HFF-Myc (cell line): ENCODE measurements around the gene EFCAB12.
"Not testable (repeated sequence)": the region's sequence is repeated elsewhere in the genome, so short reads cannot be mapped to it uniquely, and the experiment has no call there.

Source experiments
- DNase-seq: peaks from one replicate; pipeline ENCODE4 v3.0.0-alpha.2; 2011; ENCODE audit warnings: low read depth; ENCODE audit errors: extremely low read depth
- H3K4me3 ChIP-seq: replicated peaks from 2 replicates; pipeline ENCODE4 v1.5.1; 2011; ENCODE audit warnings: low read depth, mild to moderate bottlenecking, control low read depth, low read length
- CTCF ChIP-seq: IDR thresholded peaks from 2 replicates; pipeline ENCODE4 v1.5.1; 2012; ENCODE audit warnings: mild to moderate bottlenecking, low read depth, low read length, control low read depth; ENCODE audit errors: missing control alignments

The EFCAB12 gene

DNA sequence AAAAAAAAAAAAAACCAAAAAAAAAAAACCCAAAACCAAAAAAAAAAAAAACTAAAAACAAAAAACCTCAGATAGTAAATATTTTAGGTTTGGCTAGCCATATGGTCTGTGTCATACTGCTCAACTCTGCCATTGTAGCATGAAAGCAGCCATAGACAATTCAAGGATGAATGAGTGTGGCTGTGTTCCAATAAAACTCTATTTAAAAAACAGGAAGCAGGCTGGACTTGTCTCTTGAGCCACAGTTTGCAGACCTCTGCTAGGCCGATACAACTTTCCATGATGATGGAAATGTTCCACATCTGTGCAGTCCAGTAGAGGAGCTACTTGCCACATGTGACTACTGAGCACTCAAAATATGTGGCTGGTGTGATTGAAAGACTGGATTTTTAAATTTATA lies 11.1 kb downstream of the EFCAB12 start:
- DNase-seq, result no peak
- H3K4me3 ChIP-seq, result no peak overlapping the region
- TF ChIP-seq CTCF, result no peak

DNA sequence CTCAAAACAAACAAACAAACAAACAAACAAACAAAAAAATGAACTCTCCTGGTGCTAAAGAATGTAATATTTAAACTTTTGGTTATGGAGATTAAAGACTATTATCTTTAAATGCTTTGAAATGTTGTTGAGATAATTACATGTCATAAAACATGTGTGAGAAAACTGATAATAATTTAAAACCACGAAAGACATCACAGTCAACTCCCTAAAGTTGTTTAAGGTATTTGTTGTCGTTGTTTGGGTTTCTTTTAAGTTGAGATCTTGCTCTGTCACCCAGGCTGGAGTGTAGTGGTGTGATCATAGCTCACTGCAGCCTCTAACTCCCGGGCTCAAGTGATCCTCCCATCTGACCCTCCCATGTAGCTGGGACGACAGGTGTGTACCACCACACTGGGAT lies 12.0 kb downstream of the EFCAB12 start:
- no peak overlapping the region for H3K4me3 ChIP-seq
- no peak for DNase-seq
- TF ChIP-seq CTCF, result no peak

GRCh38 chr3:129415830-129416229 lies 12.6 kb downstream of the EFCAB12 start:
- DNase-seq, result no peak
- no peak for TF ChIP-seq CTCF
- H3K4me3 ChIP-seq, result no peak overlapping the region

- no peak for DNase-seq
- no peak for TF ChIP-seq CTCF
- no peak overlapping the region for H3K4me3 ChIP-seq
These were observed 13.1 kb downstream of the EFCAB12 start for GRCh38 chr3:129415378-129415777.

DNA sequence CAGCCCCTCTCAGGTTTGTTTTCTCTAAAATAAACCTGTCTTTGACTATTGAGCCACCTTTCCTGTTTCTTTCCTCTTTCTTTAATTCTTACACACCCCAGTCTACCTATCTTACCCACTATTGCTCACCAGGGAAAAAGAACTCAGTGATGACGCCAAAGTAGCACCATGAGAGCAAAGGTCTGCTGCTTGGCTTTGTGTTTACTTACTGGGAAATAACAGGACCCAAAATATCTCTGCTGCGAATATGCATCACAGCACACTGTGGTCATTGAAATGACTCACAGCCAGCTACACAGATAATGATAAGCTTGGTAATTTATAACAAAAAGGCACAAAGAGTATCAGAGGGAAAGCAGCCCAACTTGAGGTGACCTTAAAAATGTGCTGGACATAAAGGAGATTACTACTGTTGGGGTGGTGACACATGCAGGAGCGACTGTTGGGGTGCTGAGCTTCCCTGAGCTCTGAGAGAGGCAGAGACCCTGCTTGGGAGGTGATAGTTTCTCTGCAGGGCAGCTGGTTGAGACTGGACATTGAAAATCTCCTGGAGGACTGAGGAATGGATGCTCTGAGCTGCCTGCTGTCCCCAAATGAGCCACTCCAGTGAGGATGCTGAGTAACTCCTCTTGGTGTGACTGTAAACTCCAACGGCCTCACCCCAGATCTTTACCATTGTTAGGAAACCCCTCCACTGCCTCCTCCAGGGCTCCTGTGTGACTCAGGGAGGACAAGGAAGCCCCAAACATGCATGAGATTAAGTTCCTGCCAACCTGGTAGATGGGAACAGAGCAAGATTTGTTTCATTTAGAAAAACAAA lies 14.5 kb downstream of the EFCAB12 start:
- no peak for TF ChIP-seq CTCF
- H3K4me3 ChIP-seq, result no peak overlapping the region
- peak; percentile 54 for DNase-seq

GRCh38 chr3:129413238-129413637 lies 15.2 kb downstream of the EFCAB12 start:
- H3K4me3 ChIP-seq, DNase-seq: not testable (repeated sequence)

DNA sequence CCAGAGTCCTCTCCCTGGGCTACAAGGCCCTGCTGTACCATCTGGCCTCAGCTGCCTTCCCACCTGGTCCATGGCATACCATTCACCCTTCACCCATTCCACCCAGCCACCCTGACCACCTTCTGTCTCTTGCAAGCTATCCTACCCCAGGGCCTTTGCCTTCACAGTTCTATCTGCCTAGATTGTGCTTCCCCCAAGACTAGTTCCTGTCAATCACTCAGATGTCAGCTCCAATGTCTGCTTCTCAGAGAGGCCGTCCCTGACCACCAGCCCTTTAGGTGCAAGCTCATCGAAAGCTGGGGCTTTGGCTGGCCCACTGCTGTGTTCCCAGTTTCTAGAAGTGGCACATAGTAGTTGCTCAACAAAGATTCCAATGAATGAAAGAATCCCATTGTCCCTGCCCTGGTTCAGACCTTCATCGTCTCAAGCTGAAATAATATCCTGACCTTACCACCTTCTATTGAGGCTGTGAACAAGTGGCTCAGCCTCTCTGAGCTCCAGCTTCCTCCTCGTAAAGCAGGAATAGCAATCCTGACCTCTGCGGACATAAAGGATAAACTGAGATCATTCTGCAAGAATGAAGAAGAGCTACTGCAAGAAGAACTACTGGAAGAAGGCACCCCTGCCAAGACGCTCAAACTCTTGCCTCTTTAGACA lies 15.8 kb downstream of the EFCAB12 start:
- no peak for DNase-seq
- no peak for TF ChIP-seq CTCF
- H3K4me3 ChIP-seq, result no peak overlapping the region
